ENCODE measurements around the gene SEC11A. TPM values are rescaled to one million over a fixed set of nuclear protein-coding genes. Genes with fewer than 3 reads are reported as not detected.

The SEC11A gene
- polyA plus RNA-seq, 3 donors, result 111 to 166 (median 154) TPM

GRCh38 chr15:84750583-84751092 is 34.7 kb upstream of the SEC11A start:
- no peak overlapping the region for H3K9ac ChIP-seq (ENCODE audit: insufficient read depth, low read length, poor library complexity, severe bottlenecking)
- WGBS (ENCODE audit: insufficient coverage), result 0% methylated on average over 1 of the region's 2 CpGs
- intact Hi-C loops (cut with micrococcal nuclease), result no loop called here
- H2AFZ ChIP-seq (ENCODE audit: insufficient read depth, low read depth, low read length, poor library complexity, severe bottlenecking), result no peak overlapping the region
- Mint-ChIP-seq H3K9me3 (no peaks in the 10 kb centered on the region), H3K4me1 (peaks cover 59% of the 10 kb centered on the region), H3K27ac (peak overlapping the region; percentile 58 to 97 (median 87)), H3K27me3 (ENCODE audit: low read depth in 3 of 3) (no peaks in the 10 kb centered on the region), H3K36me3 (peaks cover 13 to 18% of the 10 kb centered on the region in 2 donors), H3K4me3 (peak overlapping the region; percentile 95 to 98)
- H3K4me2 ChIP-seq (replicated peaks; ENCODE audit: extremely low read depth, low read length, poor library complexity, severe bottlenecking), result peak overlapping the region; percentile 96
- H3K36me3 ChIP-seq (replicated peaks in 1 of 2; ENCODE audit: control insufficient read depth in 1 of 2, insufficient read depth in 2 of 2, low read length in 2 of 2), result peaks cover 0 to 7% of the 10 kb centered on the region in 2 donors
- no peaks in the 10 kb centered on the region for H3K27me3 ChIP-seq (ENCODE audit: control insufficient read depth in 2 of 2, insufficient read depth in 2 of 2, low read length in 2 of 2)
- peaks cover 48 to 51% of the 10 kb centered on the region in 2 donors for H3K4me1 ChIP-seq (ENCODE audit: control insufficient read depth in 1 of 2, insufficient read depth in 2 of 2, low read length in 2 of 2)
- peaks cover 69% of the 10 kb centered on the region for H4K20me1 ChIP-seq (ENCODE audit: insufficient read depth, low read length)
- no peaks in the 10 kb centered on the region for H3K9me3 ChIP-seq (replicated peaks in 1 of 2; ENCODE audit: control insufficient read depth in 1 of 2, insufficient read depth in 1 of 2, low read length in 2 of 2)
- peak; percentile 32 to 62 (median 59) for DNase-seq
- peak overlapping the region; percentile 45 to 100 (median 96) for H3K4me3 ChIP-seq (replicated peaks in 1 of 3; ENCODE audit: low read depth in 2 of 3, low read length in 3 of 3)
- peak overlapping the region in 1 of 2 donors; percentile 93 for H3K27ac ChIP-seq (ENCODE audit: low read depth in 1 of 2, low read length in 2 of 2)
- H3K79me2 ChIP-seq (ENCODE audit: insufficient read depth, low read length), result peaks cover 92% of the 10 kb centered on the region
- TF ChIP-seq CTCF (IDR thresholded peaks at IDR 0.05), result no peak

- Histone ChIP-seq H4K20me1 (ENCODE audit: insufficient read depth, low read length) (peaks cover 56% of the 10 kb centered on the region), H3K4me3 (replicated peaks in 1 of 3; ENCODE audit: low read depth in 2 of 3, low read length in 3 of 3) (peak overlapping the region; percentile 72 to 100 (median 96)), H3K79me2 (ENCODE audit: insufficient read depth, low read length) (peaks cover 92% of the 10 kb centered on the region), H3K27me3 (ENCODE audit: control insufficient read depth in 2 of 2, insufficient read depth in 2 of 2, low read length in 2 of 2) (no peaks in the 10 kb centered on the region), H3K4me1 (ENCODE audit: control insufficient read depth in 1 of 2, insufficient read depth in 2 of 2, low read length in 2 of 2) (peaks cover 47 to 59% of the 10 kb centered on the region in 2 donors), H3K9ac (ENCODE audit: insufficient read depth, low read length, poor library complexity, severe bottlenecking) (peak overlapping the region; percentile 86), H3K36me3 (replicated peaks in 1 of 2; ENCODE audit: control insufficient read depth in 1 of 2, insufficient read depth in 2 of 2, low read length in 2 of 2) (peaks cover 0 to 7% of the 10 kb centered on the region in 2 donors), H3K27ac (ENCODE audit: low read depth in 1 of 2, low read length in 2 of 2) (peak overlapping the region; percentile 80 to 93), H2AFZ (ENCODE audit: insufficient read depth, low read depth, low read length, poor library complexity, severe bottlenecking) (peak overlapping the region; percentile 80), H3K9me3 (replicated peaks in 1 of 2; ENCODE audit: control insufficient read depth in 1 of 2, insufficient read depth in 1 of 2, low read length in 2 of 2) (no peaks in the 10 kb centered on the region), H3K4me2 (replicated peaks; ENCODE audit: extremely low read depth, low read length, poor library complexity, severe bottlenecking) (peak overlapping the region; percentile 96)
- no peak for TF ChIP-seq CTCF (IDR thresholded peaks at IDR 0.05)
- Mint-ChIP-seq H3K9me3 (no peaks in the 10 kb centered on the region), H3K4me1 (peaks cover 68% of the 10 kb centered on the region), H3K27me3 (ENCODE audit: low read depth in 3 of 3) (no peaks in the 10 kb centered on the region), H3K36me3 (peaks cover 19 to 21% of the 10 kb centered on the region in 2 donors), H3K27ac (peak overlapping the region; percentile 88 to 97 (median 92)), H3K4me3 (peak overlapping the region; percentile 95 to 98)
- intact Hi-C loops (cut with micrococcal nuclease), result loop anchor here (2.0 to 10.0 kb wide), 4 partner anchors 33 to 161 kb away; partner anchors contain the start of genes NMB (in 1 of the 2) and SEC11A (in 1 of the 2)
- DNase-seq, result peak; percentile 23 to 42 (median 38)
- WGBS (ENCODE audit: insufficient coverage), result under 1% methylated on average over 13 of the region's 15 CpGs
Observed at GRCh38 chr15:84749111-84749991, 33.4 kb upstream of the SEC11A start.

Data from CD14-positive monocyte (primary cell).